GM19438 (cell line): ENCODE data around the gene FBXO47.

Experiments
- ATAC-seq: cut with Tn5 transposase; IDR thresholded peaks from one replicate; pipeline ENCODE4 v1.9.1; 2021; ENCODE audit warnings: low read depth; ENCODE audit not compliant: unreplicated experiment

The FBXO47 gene

GRCh38 chr17:38888842-38889241, 78.4 kb downstream of the FBXO47 start:
- ATAC-seq, result no peak

- ATAC-seq, result no peak
These were observed 80.6 kb downstream of the FBXO47 start for GRCh38 chr17:38886643-38887010.
